Activated CD4-positive, alpha-beta T cell treated with anti-CD3 and anti-CD28 coated beads, Interleukin-2, amount 50 U/mL, for 4 hours (primary cell): ENCODE results near the gene TMEM183A.
"Not testable (repeated sequence)": the region's sequence is repeated elsewhere in the genome, so short reads cannot be mapped to it uniquely, and the experiment has no call there.

Experiments
- DNase-seq, 2 experiments: peaks; one replicate each; pipeline ENCODE4 v3.0.0-alpha.2; 2020

TMEM183A gene

DNA sequence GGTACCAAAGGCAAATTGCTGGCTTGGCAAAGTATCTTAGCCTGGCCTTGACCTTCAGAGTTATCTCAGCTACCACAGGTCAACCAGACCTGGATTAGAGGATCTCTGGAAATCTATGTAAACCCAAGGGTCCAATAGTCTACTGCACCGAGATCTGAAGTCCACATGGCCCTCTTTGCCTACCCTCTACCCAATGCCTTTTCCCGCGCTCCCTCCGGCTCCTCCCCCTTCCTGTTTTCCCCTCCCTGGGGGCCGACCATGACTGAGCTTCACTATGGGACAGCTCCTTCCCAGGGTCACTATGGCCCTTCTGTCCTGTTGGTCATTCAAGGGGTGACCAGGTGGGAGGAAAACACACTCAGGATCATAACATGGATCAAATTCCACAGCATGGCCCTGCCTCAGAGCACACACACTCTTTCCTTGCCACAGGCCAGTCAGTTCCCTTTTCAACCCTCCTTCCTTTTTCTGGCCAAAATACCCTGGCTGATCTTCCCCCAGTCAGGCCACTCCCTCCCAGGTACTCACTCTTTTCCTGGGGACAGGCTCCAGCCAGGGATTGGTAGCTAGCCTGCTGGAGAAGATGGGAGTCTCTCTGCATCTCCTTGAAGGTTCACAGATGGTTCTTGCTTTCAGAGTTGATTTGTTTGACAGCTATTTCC, 19.1 kb upstream of the TMEM183A start:
- no peak for DNase-seq

- no peak for DNase-seq
Observed at GRCh38 chr1:202989879-202990278, 17.3 kb upstream of the TMEM183A start.

DNA sequence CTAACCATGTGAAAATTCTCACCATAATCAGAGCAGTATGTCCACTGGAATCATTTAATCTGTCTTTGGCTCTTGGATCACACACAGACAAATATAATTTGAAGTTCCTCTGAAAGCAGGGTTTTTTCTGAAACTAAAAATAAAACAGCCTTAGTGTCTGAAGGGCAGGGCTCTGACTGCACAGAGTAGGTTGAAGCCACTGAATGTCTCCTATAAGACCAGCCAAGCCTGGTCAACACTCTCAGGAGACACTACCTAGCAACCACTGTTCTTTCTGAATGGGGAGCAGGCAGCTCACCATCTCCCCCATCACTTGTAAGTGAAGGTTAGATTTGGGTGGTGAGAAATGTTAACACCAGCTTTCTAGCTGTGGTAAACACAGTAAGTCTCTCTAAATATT, 16.1 kb upstream of the TMEM183A start:
- no peak for DNase-seq

DNA sequence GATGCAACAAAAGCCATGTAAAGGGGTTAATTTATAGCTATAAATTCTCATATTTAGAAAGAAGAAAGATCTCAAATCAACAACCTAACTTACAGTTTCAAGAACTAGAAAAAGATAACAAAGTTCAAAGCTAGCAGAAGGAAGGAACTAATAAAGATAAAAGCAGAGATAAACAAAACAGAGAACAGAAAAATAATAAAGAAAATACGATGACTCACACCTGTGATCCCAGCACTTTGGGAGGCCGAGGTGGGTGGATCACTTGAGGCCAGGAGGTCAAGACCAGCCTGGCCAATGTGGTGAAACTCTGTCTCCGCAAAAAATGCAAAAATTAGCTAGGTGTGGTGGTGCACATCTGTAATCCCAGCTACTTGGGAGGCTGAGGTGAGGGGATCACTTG, 12.4 kb upstream of the TMEM183A start:
- DNase-seq: no peak

DNA sequence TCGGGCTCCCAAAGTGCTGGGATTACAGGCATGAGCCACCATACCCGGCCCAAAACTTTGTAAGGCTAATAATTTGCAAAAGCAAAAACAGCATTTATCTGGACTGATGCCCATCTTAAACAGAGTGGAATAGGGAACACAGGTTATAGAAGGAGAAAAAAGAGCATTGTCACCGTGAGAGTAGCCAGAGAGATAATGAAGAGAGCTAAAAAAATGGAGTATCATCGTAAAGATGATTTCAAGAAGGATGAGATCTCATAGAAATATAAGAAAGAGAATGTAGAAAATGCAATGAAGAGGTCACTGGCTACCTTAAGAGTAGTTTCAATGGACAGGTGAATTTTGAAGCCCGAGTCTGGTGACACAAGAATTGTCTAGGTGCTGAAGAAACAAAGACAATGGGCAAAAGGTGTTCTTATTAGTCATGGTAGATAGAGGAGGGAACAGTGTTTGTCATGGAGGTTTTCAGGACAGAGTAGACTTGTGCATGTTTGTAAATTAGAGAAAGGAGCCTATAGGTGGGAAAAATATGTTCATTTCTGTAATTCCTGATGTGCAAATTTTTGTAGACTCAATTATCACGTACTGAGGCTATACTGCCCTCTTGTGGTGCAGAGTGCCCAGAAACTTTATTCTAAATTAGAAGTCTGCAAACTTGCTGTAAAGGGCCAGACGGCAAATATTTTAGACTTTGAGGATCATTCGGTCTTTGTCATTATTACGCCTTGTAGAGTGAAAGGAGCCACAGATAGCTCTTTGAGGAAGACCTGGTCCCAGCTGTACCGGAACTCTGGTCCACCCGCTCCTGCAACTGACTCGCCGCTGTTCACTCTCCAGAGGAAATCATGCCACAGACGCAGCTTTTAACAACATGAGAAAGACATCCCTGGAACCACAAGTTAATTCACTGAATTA, 8.1 kb upstream of the TMEM183A start:
- peak; percentile 49 to 59 for DNase-seq

- DNase-seq: no peak
Observed at GRCh38 chr1:203000217-203000944, 6.8 kb upstream of the TMEM183A start.

GRCh38 chr1:203001986-203002385, 5.2 kb upstream of the TMEM183A start:
- DNase-seq: no peak

- DNase-seq: no peak
Observed at GRCh38 chr1:203002951-203003350, 4.2 kb upstream of the TMEM183A start.

- not testable (repeated sequence) for DNase-seq
Observed at GRCh38 chr1:203005395-203006142, 1.6 kb upstream of the TMEM183A start.

- DNase-seq: no peak
Observed at GRCh38 chr1:203009185-203009584, 2.0 kb downstream of the TMEM183A start.

- DNase-seq: no peak
Observed at GRCh38 chr1:203011582-203011981, 4.4 kb downstream of the TMEM183A start.

GRCh38 chr1:203017061-203017460, 9.9 kb downstream of the TMEM183A start:
- DNase-seq: no peak

- no peak for DNase-seq
Observed at GRCh38 chr1:203017692-203018091, 10.5 kb downstream of the TMEM183A start.

DNA sequence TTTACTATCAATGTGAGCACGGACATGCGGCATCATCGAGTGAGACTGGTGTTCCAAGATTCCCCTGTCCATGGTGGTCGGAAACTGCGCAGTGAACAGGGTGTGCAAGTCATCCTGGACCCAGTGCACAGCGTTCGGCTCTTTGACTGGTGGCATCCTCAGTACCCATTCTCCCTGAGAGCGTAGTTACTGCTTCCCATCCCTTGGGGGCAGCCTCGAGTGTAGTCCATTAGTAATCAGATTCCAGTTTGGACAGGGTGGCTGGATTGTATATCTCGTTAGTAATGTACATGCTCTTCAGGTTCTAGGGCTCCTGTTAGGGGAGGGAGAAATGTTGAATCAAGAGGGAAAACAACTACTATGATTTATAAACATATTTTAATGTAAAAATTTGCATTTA, 15.7 kb downstream of the TMEM183A start:
- not testable (repeated sequence) for DNase-seq

DNA sequence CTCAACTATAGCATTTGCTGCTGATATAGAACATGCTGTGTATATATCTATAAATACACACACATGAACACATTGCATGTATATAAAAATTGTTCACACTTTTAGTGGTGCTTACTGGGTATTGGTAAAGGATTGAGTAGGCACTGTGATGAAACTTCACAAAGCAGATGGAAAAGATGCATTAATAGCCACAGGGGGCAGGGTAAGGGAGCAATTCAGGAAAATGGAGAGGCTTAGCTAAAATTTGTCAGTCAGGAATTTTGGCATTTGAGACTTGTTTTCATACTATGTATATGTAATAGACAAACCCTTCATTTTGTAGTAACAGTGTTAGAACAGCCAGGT, 18.5 kb downstream of the TMEM183A start:
- no peak for DNase-seq

DNA sequence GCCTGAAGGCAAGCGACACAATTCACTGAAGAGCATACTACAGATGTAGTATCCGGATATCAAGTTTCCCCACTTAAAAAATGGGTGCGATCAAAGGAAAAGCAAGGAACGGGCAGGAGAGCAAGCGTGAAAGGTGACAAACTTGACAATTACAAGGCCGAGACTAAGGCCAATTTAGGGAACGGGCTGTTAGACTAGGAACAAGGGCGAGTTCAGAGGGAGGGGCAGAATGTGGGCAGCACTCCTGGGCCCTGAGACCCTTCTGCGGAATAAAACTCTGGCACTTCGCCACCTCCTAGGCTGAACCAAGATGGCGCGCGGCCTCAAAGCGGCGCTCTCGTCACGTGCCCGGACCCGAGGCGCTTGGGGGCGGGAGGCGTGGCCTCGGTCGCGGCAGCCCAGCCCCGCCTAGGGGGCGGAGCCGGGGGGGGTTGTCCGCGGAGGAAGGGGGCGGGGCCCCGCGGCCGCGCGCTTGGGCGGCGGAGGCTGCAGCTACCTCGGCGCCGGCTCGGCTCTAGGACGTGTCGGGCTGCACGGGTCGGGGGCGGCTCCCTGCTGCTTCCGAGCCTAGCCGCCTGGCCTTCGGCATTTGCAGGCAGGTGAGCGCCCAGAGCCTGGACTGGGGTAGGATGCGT, 19.0 kb downstream of the TMEM183A start, which contains the start of gene PPFIA4:
PPFIA4 (plus strand) TSS at position 461 of the 635 bp plus-strand sequence. CDS start 12,518 bp downstream, outside the sequence.
- DNase-seq: peak; percentile 73 to 79

DNA sequence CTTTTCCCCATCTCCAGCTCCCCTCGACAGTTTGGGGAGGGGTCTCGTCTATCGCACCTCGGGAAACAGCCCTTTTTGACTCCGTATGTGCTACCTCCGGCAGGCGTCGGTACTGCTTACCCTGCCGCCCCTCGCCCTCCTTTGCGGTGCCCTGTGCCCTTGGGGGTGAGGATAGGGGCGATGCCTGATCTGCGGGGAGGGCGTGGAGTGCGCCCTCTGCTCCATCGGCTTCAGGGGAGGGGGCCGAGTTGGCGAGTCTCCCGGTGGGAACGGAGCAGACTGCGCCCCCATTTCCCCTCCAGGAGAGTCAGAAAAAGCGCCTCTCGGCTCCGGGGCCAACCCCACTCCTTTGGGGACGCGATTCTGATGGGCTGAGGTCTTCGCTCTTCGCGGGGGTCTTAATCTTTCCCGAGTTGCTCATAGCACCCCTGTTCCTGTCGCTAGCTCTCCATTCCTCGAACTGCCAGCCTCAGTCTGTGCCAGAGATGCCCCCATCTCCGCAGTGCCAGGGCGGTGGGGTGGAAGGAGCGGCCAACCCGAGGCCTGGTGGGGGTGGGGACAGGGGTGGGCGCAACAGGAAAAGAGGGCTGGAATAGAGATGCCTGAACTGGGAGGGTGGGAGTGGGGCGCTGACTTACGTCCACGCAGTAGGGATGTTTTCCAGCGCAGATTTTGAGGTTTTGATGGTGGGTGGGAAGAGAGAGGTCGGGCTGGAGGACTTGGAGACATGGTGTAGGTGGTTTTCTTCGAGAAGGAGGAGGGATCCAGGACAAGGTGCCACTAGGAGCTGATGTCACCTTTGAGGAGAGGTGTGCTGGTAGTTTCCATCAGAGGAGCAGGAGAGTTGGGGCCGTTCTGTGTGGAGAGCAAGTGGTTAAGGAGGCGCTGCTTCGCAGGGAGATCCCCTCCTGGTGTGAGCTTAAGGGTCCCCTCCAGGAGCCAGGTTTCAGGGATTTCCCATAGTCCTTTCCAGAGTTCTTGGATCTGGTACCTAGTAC, 19.8 kb downstream of the TMEM183A start:
- no peak for DNase-seq

GRCh38 chr1:203028067-203028783, 21.1 kb downstream of the TMEM183A start:
- no peak for DNase-seq

DNA sequence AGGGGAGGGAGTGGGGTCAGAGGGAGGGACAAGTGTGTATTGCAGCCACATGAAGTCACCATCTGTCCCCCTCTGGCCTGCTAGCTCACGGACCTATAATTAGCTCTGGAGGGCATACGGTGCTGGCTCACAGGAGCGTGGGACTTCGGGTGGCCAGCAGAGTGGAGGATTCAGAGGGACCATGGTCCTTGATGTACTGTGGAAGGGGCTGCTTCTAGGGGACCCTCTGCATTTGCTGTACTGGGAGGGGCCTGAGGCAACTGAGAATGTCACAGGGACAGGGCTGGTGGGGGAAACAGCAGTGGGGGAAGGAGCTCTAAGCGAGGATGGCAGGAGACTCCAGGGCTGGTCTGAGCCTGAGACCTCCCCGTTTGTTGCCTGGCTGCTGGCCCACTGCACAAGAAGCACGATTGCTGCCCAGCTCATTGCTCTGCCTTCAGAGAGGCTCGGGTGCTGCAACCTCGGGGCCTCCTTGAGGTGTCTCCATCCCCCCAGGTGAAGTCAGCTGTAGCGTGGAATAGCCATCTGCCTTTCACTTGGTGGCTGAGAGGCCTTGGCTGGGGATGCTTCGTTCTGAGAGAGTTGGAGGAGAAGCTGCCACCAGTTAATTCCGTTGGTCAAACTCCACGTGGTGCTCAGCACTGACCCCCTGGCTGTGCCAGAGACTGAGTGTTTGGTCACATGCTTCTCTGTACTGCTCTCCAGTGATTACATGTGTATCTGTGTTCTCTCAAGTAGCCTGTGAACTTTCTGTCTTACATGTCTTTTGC, 21.8 kb downstream of the TMEM183A start:
- no peak for DNase-seq
